Ovary (tissue), 3 donors: ENCODE results near the gene HIKESHI.

ENCODE experiments used
- EP300 ChIP-seq: sonication (generic); formaldehyde crosslinking; IDR thresholded peaks from one replicate; pipeline ENCODE4 v1.6.1; 2017; ENCODE audit warnings: antibody characterized with exemption
- POLR2A ChIP-seq: fragments of 450-650 bp; IDR thresholded peaks from one replicate; pipeline ENCODE4 v1.6.1; 2017; ENCODE audit warnings: antibody characterized with exemption, mild to moderate bottlenecking, moderate library complexity
- TF ChIP-seq, protein P1 (sequence below), 3 donors: fragments of 450-650 bp in 2 of 3; fragments of 200-600 bp in 1 of 3; IDR thresholded peaks; one replicate each; pipeline versions ENCODE4 v1.5.1 to v1.8.0; 2016 to 2022; ENCODE audit warnings: antibody characterized with exemption in 3 of 3, mild to moderate bottlenecking in 1 of 3
- donor health status: DM: no; HTN: no; CAD: no.

- TF ChIP-seq POLR2A (no peak), EP300 (no peak)
- TF ChIP-seq, protein P1, sequence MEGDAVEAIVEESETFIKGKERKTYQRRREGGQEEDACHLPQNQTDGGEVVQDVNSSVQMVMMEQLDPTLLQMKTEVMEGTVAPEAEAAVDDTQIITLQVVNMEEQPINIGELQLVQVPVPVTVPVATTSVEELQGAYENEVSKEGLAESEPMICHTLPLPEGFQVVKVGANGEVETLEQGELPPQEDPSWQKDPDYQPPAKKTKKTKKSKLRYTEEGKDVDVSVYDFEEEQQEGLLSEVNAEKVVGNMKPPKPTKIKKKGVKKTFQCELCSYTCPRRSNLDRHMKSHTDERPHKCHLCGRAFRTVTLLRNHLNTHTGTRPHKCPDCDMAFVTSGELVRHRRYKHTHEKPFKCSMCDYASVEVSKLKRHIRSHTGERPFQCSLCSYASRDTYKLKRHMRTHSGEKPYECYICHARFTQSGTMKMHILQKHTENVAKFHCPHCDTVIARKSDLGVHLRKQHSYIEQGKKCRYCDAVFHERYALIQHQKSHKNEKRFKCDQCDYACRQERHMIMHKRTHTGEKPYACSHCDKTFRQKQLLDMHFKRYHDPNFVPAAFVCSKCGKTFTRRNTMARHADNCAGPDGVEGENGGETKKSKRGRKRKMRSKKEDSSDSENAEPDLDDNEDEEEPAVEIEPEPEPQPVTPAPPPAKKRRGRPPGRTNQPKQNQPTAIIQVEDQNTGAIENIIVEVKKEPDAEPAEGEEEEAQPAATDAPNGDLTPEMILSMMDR (IDR thresholded peaks at IDR 0.05), result no peak
Observed at GRCh38 chr11:86279747-86280146, 22.3 kb upstream of the HIKESHI start.
